Measurements from ENCODE around the gene YJU2.
A peak's percentile ranks its signal among the peaks of the same experiment; 100 is the strongest.
"Not testable (repeated sequence)": the region's sequence is repeated elsewhere in the genome, so short reads cannot be mapped to it uniquely, and the experiment has no call there.

Gene YJU2

DNA sequence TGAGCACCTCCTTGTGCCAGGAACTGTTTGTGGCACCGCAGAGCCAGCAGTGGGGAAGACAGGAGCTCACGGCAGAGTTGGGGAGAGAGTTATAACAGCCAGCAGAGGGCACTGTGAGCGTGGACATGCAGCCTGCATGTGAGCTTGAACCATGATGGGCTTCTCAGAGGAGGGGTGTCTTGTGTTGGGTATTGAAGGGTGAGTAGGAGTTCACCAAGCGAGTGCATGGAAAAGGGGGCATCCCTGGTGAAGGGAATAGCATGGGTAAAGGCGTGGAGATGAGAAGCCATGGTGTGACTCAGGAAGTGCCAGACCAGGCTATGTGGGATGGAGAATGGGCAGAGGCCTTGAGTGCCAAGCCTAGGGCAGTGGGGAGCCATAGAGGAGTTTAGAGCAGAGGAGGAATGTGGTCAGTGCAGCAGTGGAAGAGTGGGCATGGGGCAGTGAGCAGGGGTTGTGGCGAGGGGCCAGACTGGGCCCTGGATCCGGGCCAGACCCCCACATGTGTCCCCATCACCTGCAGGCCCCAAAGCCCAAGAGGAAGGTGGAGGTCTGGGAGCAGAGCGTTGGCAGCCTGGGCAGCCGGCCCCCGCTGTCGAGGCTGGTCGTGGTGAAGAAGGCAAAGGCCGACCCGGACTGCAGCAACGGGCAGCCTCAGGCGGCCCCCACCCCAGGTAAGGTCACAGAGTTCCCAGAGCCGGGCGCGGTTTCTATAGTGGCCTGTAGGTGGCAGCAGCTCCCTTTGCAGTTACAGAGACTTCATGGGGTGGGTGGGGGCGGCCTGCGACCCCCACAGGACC, 20.4 kb downstream of the YJU2 start:
- POLR2A ChIA-PET, result interaction anchor here (0.8 to 1.9 kb wide), 3 partner anchors 80 to 124 kb away, joined by 3 to 7 read pairs (median 5); no protein-coding TSS in a partner anchor
- H3K36me3 ChIP-seq (ENCODE audit: control insufficient read depth in 4 of 4, insufficient read depth in 4 of 4, low read length in 3 of 4), result peaks cover 8 to 50% (median 38%) of the 10 kb centered on the region in 4 experiments
- peaks cover 0 to 18% (median 14%) of the 10 kb centered on the region in 4 experiments for H3K4me1 ChIP-seq (ENCODE audit: control extremely low read depth in 1 of 4, control insufficient read depth in 4 of 4, insufficient read depth in 4 of 4, low read length in 3 of 4)
- CTCF ChIA-PET, result interaction anchor here (0.7 to 5.4 kb wide), 28 partner anchors 10 to 258 kb away, joined by 3 to 62 read pairs (median 4); partner anchors contain the start of genes MPND, TMIGD2 and YJU2
- no peak overlapping the region for H3K4me3 ChIP-seq (ENCODE audit: control insufficient read depth in 1 of 7, extremely low read depth in 1 of 7, insufficient read depth in 4 of 7, low read depth in 2 of 7, low read length in 6 of 7)
- no peak overlapping the region for H3K27ac ChIP-seq (ENCODE audit: insufficient read depth in 1 of 2, low read depth in 1 of 2, low read length in 2 of 2, poor library complexity in 1 of 2, severe bottlenecking in 2 of 2)
- WGBS (ENCODE audit: insufficient coverage), result 69% methylated on average over 19 of the region's 21 CpGs
- H3K9me3 ChIP-seq (ENCODE audit: control extremely low read depth in 1 of 5, control insufficient read depth in 4 of 5, insufficient read depth in 2 of 5, low read depth in 1 of 5, low read length in 4 of 5), result peaks cover 0 to 3% (median 0%) of the 10 kb centered on the region in 5 experiments
- peak; percentile 43 to 76 (median 71) for DNase-seq
- no peaks in the 10 kb centered on the region for H3K27me3 ChIP-seq (replicated peaks in 2 of 5; ENCODE audit: control insufficient read depth in 4 of 5, insufficient read depth in 5 of 5, low read length in 4 of 5)

DNA sequence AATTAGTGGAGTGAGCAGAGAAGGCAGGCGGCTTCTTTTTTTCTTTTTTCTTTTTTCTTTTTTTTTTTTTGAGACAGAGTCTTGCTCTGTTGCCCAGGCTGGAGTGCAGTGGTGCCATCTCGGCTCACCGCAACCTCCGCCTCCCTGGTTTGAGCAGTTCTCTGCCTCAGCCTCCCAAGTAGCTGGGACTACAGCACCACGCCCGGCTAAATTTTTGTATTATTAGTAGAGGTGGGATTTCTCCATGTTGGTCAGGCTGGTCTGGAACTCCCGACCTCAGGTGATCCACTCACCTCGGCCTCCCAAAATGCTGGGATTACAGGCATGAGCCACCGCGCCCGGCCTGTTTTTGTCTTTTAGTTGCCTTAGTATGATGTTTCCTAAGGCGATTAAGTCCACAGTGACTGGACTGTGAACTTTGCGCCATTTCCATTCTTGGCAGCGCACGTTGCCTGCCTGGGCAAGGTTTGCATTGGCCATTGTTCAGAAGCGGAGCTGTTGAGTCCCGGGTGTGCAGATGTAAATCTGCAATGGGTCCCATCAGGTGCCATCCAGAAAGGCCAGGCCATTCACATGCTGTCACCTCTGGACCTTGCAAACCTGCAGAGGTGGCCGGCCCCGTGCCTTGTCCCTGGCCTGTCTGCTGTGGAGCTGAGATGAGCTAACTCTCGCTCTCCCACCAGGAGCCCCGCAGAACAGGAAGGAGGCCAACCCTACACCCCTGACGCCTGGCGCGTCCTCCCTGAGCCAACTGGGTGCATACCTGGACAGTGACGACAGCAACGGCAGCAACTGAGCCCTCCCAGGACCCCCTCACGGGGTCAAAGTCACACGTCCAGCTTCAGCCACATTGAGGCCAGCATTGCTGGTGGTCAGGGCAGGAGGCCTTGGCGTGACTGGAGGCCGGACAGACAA, 21.3 kb downstream of the YJU2 start:
- Histone ChIP-seq H3K4me1 (ENCODE audit: control extremely low read depth in 1 of 4, control insufficient read depth in 4 of 4, insufficient read depth in 4 of 4, low read length in 3 of 4) (peaks cover 0 to 18% (median 14%) of the 10 kb centered on the region in 4 experiments), H3K4me3 (ENCODE audit: control insufficient read depth in 1 of 7, extremely low read depth in 1 of 7, insufficient read depth in 4 of 7, low read depth in 2 of 7, low read length in 6 of 7) (no peak overlapping the region), H3K9me3 (ENCODE audit: control extremely low read depth in 1 of 5, control insufficient read depth in 4 of 5, insufficient read depth in 2 of 5, low read depth in 1 of 5, low read length in 4 of 5) (peaks cover 0 to 3% (median 0%) of the 10 kb centered on the region in 5 experiments), H3K27ac (ENCODE audit: insufficient read depth in 1 of 2, low read depth in 1 of 2, low read length in 2 of 2, poor library complexity in 1 of 2, severe bottlenecking in 2 of 2) (no peak overlapping the region), H3K27me3 (replicated peaks in 2 of 5; ENCODE audit: control insufficient read depth in 4 of 5, insufficient read depth in 5 of 5, low read length in 4 of 5) (no peaks in the 10 kb centered on the region), H3K36me3 (ENCODE audit: control insufficient read depth in 4 of 4, insufficient read depth in 4 of 4, low read length in 3 of 4) (peaks cover 8 to 45% (median 31%) of the 10 kb centered on the region in 4 experiments)
- WGBS (ENCODE audit: insufficient coverage), result 87% methylated on average over 24 of the region's 30 CpGs
- ChIA-PET CTCF (interaction anchor here (0.8 to 5.4 kb wide), 19 partner anchors 10 to 138 kb away, joined by 3 to 62 read pairs (median 5); partner anchors contain the start of gene MPND), POLR2A (interaction anchor here (0.5 to 1.9 kb wide), 3 partner anchors 38 to 84 kb away, joined by 5 to 7 read pairs (median 6); no protein-coding TSS in a partner anchor)
- no peak for DNase-seq

DNA sequence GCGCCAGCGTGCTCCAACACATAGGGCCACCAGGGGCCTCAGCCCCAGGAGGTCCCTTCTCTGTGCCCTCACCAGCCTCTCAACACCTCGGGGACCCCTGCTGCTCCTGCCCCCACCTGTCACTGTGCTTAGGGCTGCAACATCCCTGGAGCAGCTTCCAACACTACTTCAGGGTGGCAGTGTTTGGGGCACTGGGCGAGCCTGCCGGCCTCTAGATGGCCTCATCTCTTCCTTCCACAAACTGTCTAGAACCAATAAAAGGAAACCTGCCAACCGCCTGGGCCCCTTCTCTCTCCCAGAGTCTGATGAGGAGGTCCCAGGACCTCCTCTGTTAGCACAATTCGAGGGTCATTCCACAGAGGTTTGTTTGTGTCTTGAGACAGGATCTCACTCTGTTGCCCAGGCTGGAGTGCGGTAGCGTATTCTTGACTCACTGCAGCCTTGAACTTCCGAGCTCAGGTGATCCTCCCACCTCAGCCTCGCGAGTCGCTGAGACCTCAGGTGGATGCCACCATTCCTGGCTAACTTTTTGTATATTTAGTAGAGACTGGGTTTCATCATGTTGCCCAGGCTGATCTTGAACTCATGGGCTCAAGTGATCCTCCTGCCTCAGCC, 22.0 kb downstream of the YJU2 start:
- CTCF ChIA-PET, result interaction anchor here (1.1 to 5.4 kb wide), 8 partner anchors 45 to 84 kb away, joined by 3 to 62 read pairs (median 10); partner anchors contain the start of gene MPND
- WGBS (ENCODE audit: insufficient coverage), result 87% methylated on average over 11 of the region's 13 CpGs
- H3K9me3 ChIP-seq (ENCODE audit: control extremely low read depth in 1 of 5, control insufficient read depth in 4 of 5, insufficient read depth in 2 of 5, low read depth in 1 of 5, low read length in 4 of 5), result peaks cover 0 to 3% (median 0%) of the 10 kb centered on the region in 5 experiments
- no peak overlapping the region for H3K27ac ChIP-seq (ENCODE audit: insufficient read depth in 1 of 2, low read depth in 1 of 2, low read length in 2 of 2, poor library complexity in 1 of 2, severe bottlenecking in 2 of 2)
- no peaks in the 10 kb centered on the region for H3K27me3 ChIP-seq (replicated peaks in 2 of 5; ENCODE audit: control insufficient read depth in 4 of 5, insufficient read depth in 5 of 5, low read length in 4 of 5)
- DNase-seq, result no peak
- H3K36me3 ChIP-seq (ENCODE audit: control insufficient read depth in 4 of 4, insufficient read depth in 4 of 4, low read length in 3 of 4), result peaks cover 8 to 43% (median 29%) of the 10 kb centered on the region in 4 experiments
- H3K4me3 ChIP-seq (ENCODE audit: control insufficient read depth in 1 of 7, extremely low read depth in 1 of 7, insufficient read depth in 4 of 7, low read depth in 2 of 7, low read length in 6 of 7), result no peak overlapping the region
- peaks cover 0 to 18% (median 14%) of the 10 kb centered on the region in 4 experiments for H3K4me1 ChIP-seq (ENCODE audit: control extremely low read depth in 1 of 4, control insufficient read depth in 4 of 4, insufficient read depth in 4 of 4, low read length in 3 of 4)
- POLR2A ChIA-PET, result interaction anchor here (0.5 kb wide), 1 partner anchor 37 kb away, joined by 6 read pairs; no protein-coding TSS in a partner anchor

DNA sequence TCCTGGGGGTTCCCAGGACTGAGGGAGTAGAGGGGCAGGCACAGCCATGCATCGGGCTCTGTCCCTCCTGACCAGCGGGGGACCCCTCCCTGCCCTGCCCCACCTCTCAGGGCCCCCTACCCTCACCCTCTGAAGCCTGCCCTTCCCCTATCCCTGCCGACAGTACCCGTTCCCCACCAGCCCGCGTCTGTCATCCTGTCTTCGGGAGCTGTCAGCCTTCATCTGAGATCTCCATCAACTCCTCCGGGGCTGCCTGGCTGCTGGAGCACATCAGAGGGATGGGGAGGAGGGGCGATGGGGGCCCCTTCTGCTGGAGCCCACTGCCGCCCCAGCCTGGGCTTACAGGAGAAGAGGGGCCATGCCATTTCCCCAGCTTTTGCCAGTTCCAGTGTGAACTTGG, 26.0 kb downstream of the YJU2 start:
- Histone ChIP-seq H3K9me3 (ENCODE audit: control extremely low read depth in 1 of 5, control insufficient read depth in 4 of 5, insufficient read depth in 2 of 5, low read depth in 1 of 5, low read length in 4 of 5) (peaks cover 0 to 3% (median 0%) of the 10 kb centered on the region in 5 experiments), H3K27me3 (replicated peaks in 2 of 5; ENCODE audit: control insufficient read depth in 4 of 5, insufficient read depth in 5 of 5, low read length in 4 of 5) (no peaks in the 10 kb centered on the region), H3K36me3 (ENCODE audit: control insufficient read depth in 4 of 4, insufficient read depth in 4 of 4, low read length in 3 of 4) (peaks cover 3 to 26% (median 16%) of the 10 kb centered on the region in 4 experiments), H3K27ac (ENCODE audit: insufficient read depth in 1 of 2, low read depth in 1 of 2, low read length in 2 of 2, poor library complexity in 1 of 2, severe bottlenecking in 2 of 2) (no peak overlapping the region), H3K4me3 (ENCODE audit: control insufficient read depth in 1 of 7, extremely low read depth in 1 of 7, insufficient read depth in 4 of 7, low read depth in 2 of 7, low read length in 6 of 7) (no peak overlapping the region), H3K4me1 (ENCODE audit: control extremely low read depth in 1 of 4, control insufficient read depth in 4 of 4, insufficient read depth in 4 of 4, low read length in 3 of 4) (peaks cover 0 to 17% (median 9%) of the 10 kb centered on the region in 4 experiments)
- ChIA-PET CTCF (interaction anchor here (0.6 to 3.2 kb wide), 2 partner anchors 80 to 107 kb away, joined by 3 to 15 read pairs; no protein-coding TSS in a partner anchor), POLR2A (no interaction called here)
- no peak for DNase-seq
- 96% methylated on average over 6 of the region's 10 CpGs for WGBS (ENCODE audit: insufficient coverage)

DNA sequence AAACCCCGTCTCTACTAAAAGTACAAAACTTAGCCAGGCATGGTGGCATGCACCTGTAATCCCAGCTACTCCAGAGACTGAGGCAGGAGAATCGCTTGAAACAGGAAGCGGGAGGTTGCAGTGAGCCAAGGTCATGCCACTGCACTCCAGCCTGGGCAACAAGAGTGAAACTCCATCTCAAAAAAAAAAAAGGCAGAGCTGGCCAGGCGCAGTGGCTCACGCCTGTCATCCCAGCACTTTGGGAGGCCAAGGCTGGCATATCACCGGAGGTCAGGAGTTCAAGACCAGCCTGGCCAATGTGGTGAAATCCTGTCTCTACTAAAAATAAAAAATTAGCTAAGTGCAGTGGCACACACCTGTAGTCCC, 27.4 kb downstream of the YJU2 start:
- POLR2A ChIA-PET; H3K9me3 ChIP-seq (ENCODE audit: control extremely low read depth in 1 of 5, control insufficient read depth in 4 of 5, insufficient read depth in 2 of 5, low read depth in 1 of 5, low read length in 4 of 5); H3K27me3 ChIP-seq (replicated peaks in 2 of 5; ENCODE audit: control insufficient read depth in 4 of 5, insufficient read depth in 5 of 5, low read length in 4 of 5); H3K27ac ChIP-seq (ENCODE audit: insufficient read depth in 1 of 2, low read depth in 1 of 2, low read length in 2 of 2, poor library complexity in 1 of 2, severe bottlenecking in 2 of 2); DNase-seq; H3K4me3 ChIP-seq (ENCODE audit: control insufficient read depth in 1 of 7, extremely low read depth in 1 of 7, insufficient read depth in 4 of 7, low read depth in 2 of 7, low read length in 6 of 7): not testable (repeated sequence)
- H3K4me1 ChIP-seq (ENCODE audit: control extremely low read depth in 1 of 4, control insufficient read depth in 4 of 4, insufficient read depth in 4 of 4, low read length in 3 of 4), result peaks cover 0 to 27% (median 18%) of the 10 kb centered on the region in 4 experiments
- CTCF ChIA-PET, result interaction anchor here (1.0 to 1.7 kb wide), 3 partner anchors 10 to 78 kb away, joined by 3 to 7 read pairs (median 3); partner anchors contain the start of gene MPND
- 96% methylated on average over 4 of the region's 6 CpGs for WGBS (ENCODE audit: insufficient coverage)
- peaks cover 0 to 13% (median 6%) of the 10 kb centered on the region in 4 experiments for H3K36me3 ChIP-seq (ENCODE audit: control insufficient read depth in 4 of 4, insufficient read depth in 4 of 4, low read length in 3 of 4)

DNA sequence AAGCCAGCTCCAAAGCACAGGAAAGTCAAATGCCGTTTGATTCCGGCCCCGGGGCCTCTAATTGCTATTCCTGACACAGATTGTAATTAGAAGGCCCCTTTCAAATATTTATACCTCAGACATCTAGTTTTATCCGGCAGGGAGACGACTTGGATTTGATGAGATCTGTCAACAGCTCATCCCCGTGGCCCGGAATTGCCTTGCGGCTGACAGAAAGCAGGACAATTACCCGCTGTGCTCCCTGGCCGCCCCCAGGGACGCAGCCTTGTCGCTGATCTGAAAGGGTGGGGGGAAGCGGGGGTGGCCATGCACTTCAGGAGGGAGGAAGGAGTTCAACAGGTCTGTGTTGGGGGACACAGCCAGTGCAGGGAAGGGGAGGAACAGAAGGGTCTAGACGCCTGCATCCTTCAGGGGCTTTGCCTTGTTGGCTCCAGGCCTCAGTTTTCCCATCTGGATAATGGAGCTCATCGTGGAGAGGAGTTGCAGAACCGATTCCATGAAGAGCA, 30.4 kb downstream of the YJU2 start:
- H3K9me3 ChIP-seq (ENCODE audit: control extremely low read depth in 1 of 5, control insufficient read depth in 4 of 5, insufficient read depth in 2 of 5, low read depth in 1 of 5, low read length in 4 of 5), result no peaks in the 10 kb centered on the region
- H3K27ac ChIP-seq (ENCODE audit: insufficient read depth in 1 of 2, low read depth in 1 of 2, low read length in 2 of 2, poor library complexity in 1 of 2, severe bottlenecking in 2 of 2), result no peak overlapping the region
- ChIA-PET POLR2A (interaction anchor here (0.6 kb wide), 2 partner anchors 198 to 904 kb away, joined by 4 read pairs; no protein-coding TSS in a partner anchor), CTCF (interaction anchor here (0.7 to 2.0 kb wide), 5 partner anchors 10 to 75 kb away, joined by 3 to 12 read pairs (median 3); no protein-coding TSS in a partner anchor)
- 54% methylated on average over 13 of the region's 16 CpGs for WGBS (ENCODE audit: insufficient coverage)
- DNase-seq, result no peak
- peaks cover 0 to 27% (median 23%) of the 10 kb centered on the region in 4 experiments for H3K4me1 ChIP-seq (ENCODE audit: control extremely low read depth in 1 of 4, control insufficient read depth in 4 of 4, insufficient read depth in 4 of 4, low read length in 3 of 4)
- peaks cover 0 to 26% (median 6%) of the 10 kb centered on the region in 5 experiments for H3K27me3 ChIP-seq (replicated peaks in 2 of 5; ENCODE audit: control insufficient read depth in 4 of 5, insufficient read depth in 5 of 5, low read length in 4 of 5)
- H3K4me3 ChIP-seq (ENCODE audit: control insufficient read depth in 1 of 7, extremely low read depth in 1 of 7, insufficient read depth in 4 of 7, low read depth in 2 of 7, low read length in 6 of 7), result no peak overlapping the region
- peaks cover 0 to 2% (median 0%) of the 10 kb centered on the region in 4 experiments for H3K36me3 ChIP-seq (ENCODE audit: control insufficient read depth in 4 of 4, insufficient read depth in 4 of 4, low read length in 3 of 4)

Measured in common myeloid progenitor, CD34-positive (primary cell).